ENCODE data around the gene SMAD7. TPM values are rescaled to one million over a fixed set of nuclear protein-coding genes. Genes with fewer than 3 reads are reported as not detected.
A peak's percentile ranks its signal among the peaks of the same experiment; 100 is the strongest.

The SMAD7 gene
- total and polyA plus RNA-seq, 7 experiments from 2014 or later, result 5.3 to 79.4 (median 21.4) TPM

- Mint-ChIP-seq H3K4me3 (no peak overlapping the region), H3K4me1 (peaks cover 0 to 20% (median 7%) of the 10 kb centered on the region in 7 donors), H3K36me3 (peaks cover 0 to 3% (median 0%) of the 10 kb centered on the region in 5 donors), H3K9me3 (peaks cover 0 to 2% (median 0%) of the 10 kb centered on the region in 11 donors), H3K27ac (no peak overlapping the region), H3K27me3 (no peaks in the 10 kb centered on the region)
- Histone ChIP-seq H3K36me3 (ENCODE audit: control insufficient read depth in 2 of 3, insufficient read depth in 3 of 3, low read length in 3 of 3) (no peaks in the 10 kb centered on the region), H3K4me1 (ENCODE audit: control insufficient read depth in 2 of 2, insufficient read depth in 2 of 2, low read length in 2 of 2) (no peaks in the 10 kb centered on the region), H3K4me3 (ENCODE audit: low read length) (no peak overlapping the region), H3K27ac (ENCODE audit: low read depth, low read length) (no peak overlapping the region), H3K27me3 (ENCODE audit: control insufficient read depth in 2 of 2, insufficient read depth in 2 of 2, low read length in 2 of 2) (no peaks in the 10 kb centered on the region), H3K9me3 (ENCODE audit: control insufficient read depth in 2 of 3, low read length in 3 of 3) (no peaks in the 10 kb centered on the region)
- POLR2A ChIA-PET, result no interaction called here
- no peak for ATAC-seq
- no peak for DNase-seq
- intact Hi-C loops (cut with micrococcal nuclease), result no loop called here
- CTCF ChIA-PET, result no interaction called here
These were observed 56.9 kb downstream of the SMAD7 start for GRCh38 chr18:48893608-48894600.

- H3K9me3 ChIP-seq (ENCODE audit: control insufficient read depth in 2 of 3, low read length in 3 of 3), result no peaks in the 10 kb centered on the region
- ATAC-seq (no peak), DNase-seq (no peak)
- CTCF ChIA-PET, result interaction anchor here (0.6 kb wide), 1 partner anchor 61 kb away, joined by 3 read pairs; no protein-coding TSS in a partner anchor
- no peak overlapping the region for H3K27ac ChIP-seq (ENCODE audit: low read depth, low read length)
- intact Hi-C loops (cut with micrococcal nuclease), result no loop called here
- Mint-ChIP-seq H3K4me3 (no peak overlapping the region), H3K36me3 (no peaks in the 10 kb centered on the region), H3K27ac (peak overlapping the region in 1 of 9 donors; percentile 1), H3K27me3 (no peaks in the 10 kb centered on the region), H3K9me3 (peaks cover 0 to 2% (median 0%) of the 10 kb centered on the region in 11 donors), H3K4me1 (peaks cover 0 to 17% (median 7%) of the 10 kb centered on the region in 7 donors)
- H3K27me3 ChIP-seq (ENCODE audit: control insufficient read depth in 2 of 2, insufficient read depth in 2 of 2, low read length in 2 of 2), result no peaks in the 10 kb centered on the region
- POLR2A ChIA-PET, result no interaction called here
- H3K4me1 ChIP-seq (ENCODE audit: control insufficient read depth in 2 of 2, insufficient read depth in 2 of 2, low read length in 2 of 2), result no peaks in the 10 kb centered on the region
- H3K36me3 ChIP-seq (ENCODE audit: control insufficient read depth in 2 of 3, insufficient read depth in 3 of 3, low read length in 3 of 3), result no peaks in the 10 kb centered on the region
- H3K4me3 ChIP-seq (ENCODE audit: low read length), result no peak overlapping the region
These were observed 57.6 kb downstream of the SMAD7 start for GRCh38 chr18:48893061-48893607.

- no peak overlapping the region for H3K4me3 ChIP-seq (ENCODE audit: low read length)
- DNase-seq, result no peak
These were observed 58.5 kb downstream of the SMAD7 start for GRCh38 chr18:48892146-48892855.

GRCh38 chr18:48891721-48892120, 59.0 kb downstream of the SMAD7 start:
- H3K27me3 ChIP-seq (ENCODE audit: control insufficient read depth in 2 of 2, insufficient read depth in 2 of 2, low read length in 2 of 2), result no peaks in the 10 kb centered on the region
- POLR2A ChIA-PET, result no interaction called here
- no peaks in the 10 kb centered on the region for H3K36me3 ChIP-seq (ENCODE audit: control insufficient read depth in 2 of 3, insufficient read depth in 3 of 3, low read length in 3 of 3)
- Mint-ChIP-seq H3K4me1 (peaks cover 0 to 15% (median 4%) of the 10 kb centered on the region in 7 donors), H3K9me3 (peaks cover 0 to 2% (median 0%) of the 10 kb centered on the region in 11 donors), H3K27ac (peak overlapping the region in 1 of 9 donors; percentile 59), H3K4me3 (no peak overlapping the region), H3K27me3 (no peaks in the 10 kb centered on the region), H3K36me3 (no peaks in the 10 kb centered on the region)
- no peak overlapping the region for H3K27ac ChIP-seq (ENCODE audit: low read depth, low read length)
- H3K9me3 ChIP-seq (ENCODE audit: control insufficient read depth in 2 of 3, low read length in 3 of 3), result no peaks in the 10 kb centered on the region
- CTCF ChIA-PET, result no interaction called here
- H3K4me1 ChIP-seq (ENCODE audit: control insufficient read depth in 2 of 2, insufficient read depth in 2 of 2, low read length in 2 of 2), result no peaks in the 10 kb centered on the region
- no peak overlapping the region for H3K4me3 ChIP-seq (ENCODE audit: low read length)
- ATAC-seq, result no peak
- intact Hi-C loops (cut with micrococcal nuclease), result no loop called here
- no peak for DNase-seq

More at GRCh38 chr18:48892146-48892855, 58.5 kb downstream of the SMAD7 start:
- Mint-ChIP-seq H3K36me3 (no peaks in the 10 kb centered on the region), H3K27ac (peak overlapping the region in 1 of 9 donors; percentile 1), H3K4me1 (peaks cover 0 to 17% (median 7%) of the 10 kb centered on the region in 7 donors), H3K27me3 (no peaks in the 10 kb centered on the region), H3K9me3 (peaks cover 0 to 2% (median 0%) of the 10 kb centered on the region in 11 donors), H3K4me3 (no peak overlapping the region)
- Histone ChIP-seq H3K27me3 (ENCODE audit: control insufficient read depth in 2 of 2, insufficient read depth in 2 of 2, low read length in 2 of 2) (no peaks in the 10 kb centered on the region), H3K9me3 (ENCODE audit: control insufficient read depth in 2 of 3, low read length in 3 of 3) (no peaks in the 10 kb centered on the region), H3K4me1 (ENCODE audit: control insufficient read depth in 2 of 2, insufficient read depth in 2 of 2, low read length in 2 of 2) (no peaks in the 10 kb centered on the region), H3K27ac (ENCODE audit: low read depth, low read length) (no peak overlapping the region), H3K36me3 (ENCODE audit: control insufficient read depth in 2 of 3, insufficient read depth in 3 of 3, low read length in 3 of 3) (no peaks in the 10 kb centered on the region)
- ChIA-PET CTCF (no interaction called here), POLR2A (no interaction called here)
- intact Hi-C loops (cut with micrococcal nuclease), result no loop called here
- ATAC-seq, result no peak

- intact Hi-C loops (cut with micrococcal nuclease), result no loop called here
- ChIA-PET CTCF (no interaction called here), POLR2A (no interaction called here)
- Histone ChIP-seq H3K4me1 (ENCODE audit: control insufficient read depth in 2 of 2, insufficient read depth in 2 of 2, low read length in 2 of 2) (no peaks in the 10 kb centered on the region), H3K27me3 (ENCODE audit: control insufficient read depth in 2 of 2, insufficient read depth in 2 of 2, low read length in 2 of 2) (no peaks in the 10 kb centered on the region), H3K27ac (ENCODE audit: low read depth, low read length) (no peak overlapping the region), H3K36me3 (ENCODE audit: control insufficient read depth in 2 of 3, insufficient read depth in 3 of 3, low read length in 3 of 3) (no peaks in the 10 kb centered on the region), H3K9me3 (ENCODE audit: control insufficient read depth in 2 of 3, low read length in 3 of 3) (no peaks in the 10 kb centered on the region), H3K4me3 (ENCODE audit: low read length) (no peak overlapping the region)
- Mint-ChIP-seq H3K4me1 (peaks cover 0 to 11% (median 3%) of the 10 kb centered on the region in 7 donors), H3K27me3 (no peaks in the 10 kb centered on the region), H3K4me3 (no peak overlapping the region), H3K9me3 (peaks cover 0 to 2% (median 0%) of the 10 kb centered on the region in 11 donors), H3K36me3 (no peaks in the 10 kb centered on the region), H3K27ac (peak overlapping the region in 1 of 9 donors; percentile 23)
- ATAC-seq (no peak), DNase-seq (no peak)
These were observed 60.6 kb downstream of the SMAD7 start for GRCh38 chr18:48889981-48890762.

All from naive thymus-derived CD4-positive, alpha-beta T cell (primary cell).